ENCODE data around the gene MCMBP. TPM values are rescaled to one million over a fixed set of nuclear protein-coding genes. Genes with fewer than 3 reads are reported as not detected.

The MCMBP gene
- total and polyA plus RNA-seq, 12 donors: 9.2 to 41.9 (median 27.3) TPM

DNA sequence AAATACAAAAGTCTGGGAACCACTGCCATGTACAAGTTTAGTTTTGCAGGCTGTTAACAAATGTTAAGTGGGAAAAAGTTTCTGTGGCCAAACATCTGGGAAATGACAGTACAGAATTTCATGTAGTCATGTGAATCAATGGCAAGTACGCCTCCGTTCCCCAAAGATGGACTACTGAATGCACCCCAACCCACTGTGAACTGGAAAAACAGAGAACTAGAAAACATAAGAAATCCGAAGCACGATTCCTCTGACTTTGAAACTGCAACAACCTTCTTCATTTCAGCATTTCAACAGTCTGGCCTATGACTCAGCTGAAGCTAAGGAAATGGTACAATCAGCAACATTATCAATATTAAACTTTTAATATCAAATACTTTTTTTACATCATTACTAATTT, 41.8 kb downstream of the MCMBP start:
- no peak for ATAC-seq
- no peaks in the 10 kb centered on the region for H3K27me3 ChIP-seq
- H3K4me1 ChIP-seq: no peaks in the 10 kb centered on the region
- WGBS, 2 donors: 93 to 95% methylated on average over 4 of the region's 4 CpGs
- TF ChIP-seq, protein P1, sequence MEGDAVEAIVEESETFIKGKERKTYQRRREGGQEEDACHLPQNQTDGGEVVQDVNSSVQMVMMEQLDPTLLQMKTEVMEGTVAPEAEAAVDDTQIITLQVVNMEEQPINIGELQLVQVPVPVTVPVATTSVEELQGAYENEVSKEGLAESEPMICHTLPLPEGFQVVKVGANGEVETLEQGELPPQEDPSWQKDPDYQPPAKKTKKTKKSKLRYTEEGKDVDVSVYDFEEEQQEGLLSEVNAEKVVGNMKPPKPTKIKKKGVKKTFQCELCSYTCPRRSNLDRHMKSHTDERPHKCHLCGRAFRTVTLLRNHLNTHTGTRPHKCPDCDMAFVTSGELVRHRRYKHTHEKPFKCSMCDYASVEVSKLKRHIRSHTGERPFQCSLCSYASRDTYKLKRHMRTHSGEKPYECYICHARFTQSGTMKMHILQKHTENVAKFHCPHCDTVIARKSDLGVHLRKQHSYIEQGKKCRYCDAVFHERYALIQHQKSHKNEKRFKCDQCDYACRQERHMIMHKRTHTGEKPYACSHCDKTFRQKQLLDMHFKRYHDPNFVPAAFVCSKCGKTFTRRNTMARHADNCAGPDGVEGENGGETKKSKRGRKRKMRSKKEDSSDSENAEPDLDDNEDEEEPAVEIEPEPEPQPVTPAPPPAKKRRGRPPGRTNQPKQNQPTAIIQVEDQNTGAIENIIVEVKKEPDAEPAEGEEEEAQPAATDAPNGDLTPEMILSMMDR (IDR thresholded peaks at IDR 0.05): no peak
- H3K9me3 ChIP-seq: no peaks in the 10 kb centered on the region
- intact Hi-C loops (cut with DNase I): loop anchor here in 1 of 10 donors (10.0 kb wide), 1 partner anchor 226 kb away; no protein-coding TSS in a partner anchor
- no peak for DNase-seq
- peaks cover 0 to 100% (median 51%) of the 10 kb centered on the region in 9 donors for H3K36me3 ChIP-seq
- H3K4me3 ChIP-seq: no peak overlapping the region
- no peak overlapping the region for H3K27ac ChIP-seq

DNA sequence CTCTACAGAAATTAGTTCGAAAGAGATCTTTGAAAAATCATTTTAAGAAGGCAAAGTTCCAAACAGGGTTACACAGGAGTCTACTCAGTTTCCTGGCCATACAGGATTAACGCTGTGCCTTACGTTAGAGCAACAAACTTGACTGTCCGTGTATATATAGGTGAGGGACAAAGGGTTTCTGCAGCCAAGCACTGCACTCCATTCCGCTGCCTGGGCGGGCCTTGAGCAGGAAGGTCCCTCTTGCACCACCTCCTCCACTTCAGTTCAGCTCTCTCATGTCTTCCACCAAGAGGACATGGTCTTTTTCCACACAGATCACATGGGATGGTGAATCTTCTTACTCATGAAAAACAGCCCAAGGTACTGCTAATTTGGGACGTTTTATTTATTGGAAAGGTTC, 43.2 kb downstream of the MCMBP start:
- no peaks in the 10 kb centered on the region for H3K27me3 ChIP-seq
- DNase-seq (no peak), ATAC-seq (no peak)
- no peaks in the 10 kb centered on the region for H3K4me1 ChIP-seq
- TF ChIP-seq, protein P1 (IDR thresholded peaks at IDR 0.05): no peak
- H3K9me3 ChIP-seq: no peaks in the 10 kb centered on the region
- 88 to 89% methylated on average over 7 of the region's 7 CpGs for WGBS, 2 donors
- peaks cover 0 to 97% (median 46%) of the 10 kb centered on the region in 9 donors for H3K36me3 ChIP-seq
- no peak overlapping the region for H3K27ac ChIP-seq
- intact Hi-C loops (cut with DNase I): no loop called here
- H3K4me3 ChIP-seq: no peak overlapping the region

DNA sequence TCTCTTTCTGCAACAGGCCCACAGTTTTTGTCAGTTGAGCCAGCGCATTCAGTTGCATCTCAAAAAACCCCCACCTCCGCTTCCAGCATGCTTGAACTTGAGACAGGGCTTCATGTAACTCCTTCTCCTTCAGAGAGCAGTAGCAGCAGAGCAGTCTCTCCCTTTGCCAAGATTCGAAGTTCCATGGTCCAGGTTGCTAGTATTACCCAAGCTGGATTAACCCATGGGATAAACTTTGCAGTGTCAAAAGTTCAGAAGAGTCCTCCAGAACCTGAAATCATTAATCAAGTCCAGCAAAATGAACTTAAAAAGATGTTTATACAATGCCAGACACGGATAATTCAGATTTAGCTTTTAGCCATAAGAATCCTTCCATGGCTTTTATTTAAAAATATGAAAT, 45.2 kb downstream of the MCMBP start:
- intact Hi-C loops (cut with DNase I): no loop called here
- WGBS, 2 donors: 93% methylated on average over 4 of the region's 4 CpGs
- TF ChIP-seq, protein P1 (IDR thresholded peaks at IDR 0.05): no peak
- Histone ChIP-seq H3K36me3 (peaks cover 0 to 97% (median 31%) of the 10 kb centered on the region in 9 donors), H3K27me3 (no peaks in the 10 kb centered on the region), H3K9me3 (no peaks in the 10 kb centered on the region), H3K4me1 (no peaks in the 10 kb centered on the region), H3K27ac (no peak overlapping the region), H3K4me3 (no peak overlapping the region)
- no peak for ATAC-seq
- no peak for DNase-seq

DNA sequence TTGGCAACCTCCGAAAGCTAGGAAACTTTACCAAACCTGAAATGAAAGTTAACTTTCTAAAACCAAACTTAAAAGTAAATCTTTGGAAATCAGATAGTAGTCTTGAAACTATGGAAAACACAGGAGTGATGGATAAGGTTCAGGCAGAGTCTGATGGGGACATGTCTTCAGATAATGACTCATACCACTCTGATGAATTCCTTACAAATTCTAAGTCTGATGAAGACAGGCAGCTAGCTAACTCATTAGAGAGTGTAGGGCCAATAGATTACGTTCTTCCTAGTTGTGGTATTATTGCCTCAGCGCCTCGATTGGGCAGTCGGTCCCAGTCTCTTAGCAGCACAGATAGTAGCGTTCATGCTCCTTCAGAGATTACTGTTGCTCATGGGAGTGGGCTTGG, 45.9 kb downstream of the MCMBP start:
- no peak for DNase-seq
- Histone ChIP-seq H3K9me3 (no peaks in the 10 kb centered on the region), H3K4me3 (no peak overlapping the region), H3K36me3 (peaks cover 0 to 93% (median 27%) of the 10 kb centered on the region in 9 donors), H3K27me3 (no peaks in the 10 kb centered on the region), H3K27ac (no peak overlapping the region), H3K4me1 (no peaks in the 10 kb centered on the region)
- no peak for ATAC-seq
- intact Hi-C loops (cut with DNase I): no loop called here
- WGBS, 2 donors: 88 to 89% methylated on average over 6 of the region's 6 CpGs
- TF ChIP-seq, protein P1 (IDR thresholded peaks at IDR 0.05): no peak

Measured in heart right ventricle (tissue), 16 donors.